CD14-positive monocyte (primary cell): ENCODE results near the gene CCDC13. TPM values are rescaled to one million over a fixed set of nuclear protein-coding genes. Genes with fewer than 3 reads are reported as not detected.

Experiments used
- DNase-seq, 3 donors: peaks; one replicate each; pipeline ENCODE4 v3.0.0-alpha.2; 2011 to 2022
- H2AFZ ChIP-seq: 2 replicates; pipeline ENCODE4 v1.6.0; 2012; ENCODE audit warnings: mild to moderate bottlenecking, low read depth, low read length, inconsistent platforms; ENCODE audit not compliant: insufficient read depth, poor library complexity, severe bottlenecking
- H3K27ac ChIP-seq, 2 donors: 1 replicate in 1 of 2; 2 replicates in 1 of 2; pipeline ENCODE4 v1.5.1; 2012 to 2013; ENCODE audit warnings: low read length in 2 of 2, control low read depth in 1 of 2, inconsistent platforms in 1 of 2, low read depth in 1 of 2, mild to moderate bottlenecking in 1 of 2
- H3K27me3 ChIP-seq, 2 donors: one replicate each; pipeline versions ENCODE4 v1.6.0 to v1.6.1; 2011 to 2013; ENCODE audit warnings: low read length in 2 of 2; ENCODE audit not compliant: control insufficient read depth in 2 of 2, insufficient read depth in 2 of 2
- H3K36me3 ChIP-seq, 2 donors: replicated peaks in 1 of 2; 1 replicate in 1 of 2; 2 replicates in 1 of 2; pipeline versions ENCODE4 v1.5.1 to v1.6.1; 2012 to 2013; ENCODE audit warnings: low read length in 2 of 2, control low read depth in 1 of 2, inconsistent platforms in 1 of 2, mild to moderate bottlenecking in 1 of 2; ENCODE audit not compliant: insufficient read depth in 2 of 2, control insufficient read depth in 1 of 2
- H3K4me1 ChIP-seq, 2 donors: 1 replicate in 1 of 2; 2 replicates in 1 of 2; pipeline versions ENCODE4 v1.5.1 to v1.6.1; 2012 to 2013; ENCODE audit warnings: low read length in 2 of 2, control low read depth in 1 of 2, inconsistent platforms in 1 of 2, mild to moderate bottlenecking in 1 of 2, moderate library complexity in 1 of 2; ENCODE audit not compliant: insufficient read depth in 2 of 2, control insufficient read depth in 1 of 2
- H3K4me2 ChIP-seq: replicated peaks from 2 replicates; pipeline ENCODE3; 2012; ENCODE audit warnings: low read length, moderate library complexity, mild to moderate bottlenecking; ENCODE audit not compliant: poor library complexity, severe bottlenecking; ENCODE audit errors: extremely low read depth
- H3K4me3 ChIP-seq, 3 experiments: fragments of 200-600 bp in 1 of 3; sonication (generic) in 1 of 3; replicated peaks in 1 of 3; 1 replicate in 2 of 3; 2 replicates in 1 of 3; pipeline ENCODE4 v1.5.1; 2011 to 2013; ENCODE audit warnings: low read length in 3 of 3, mild to moderate bottlenecking in 3 of 3, control low read depth in 2 of 3, low read depth in 2 of 3, inconsistent platforms in 1 of 3, moderate library complexity in 1 of 3
- H3K79me2 ChIP-seq: 2 replicates; pipeline ENCODE4 v1.6.0; 2012; ENCODE audit warnings: mild to moderate bottlenecking, control low read depth, inconsistent platforms, low read length, moderate library complexity; ENCODE audit not compliant: insufficient read depth
- H3K9ac ChIP-seq: 2 replicates; pipeline ENCODE4 v1.6.0; 2017; ENCODE audit warnings: low read length, mild to moderate bottlenecking; ENCODE audit not compliant: insufficient read depth, poor library complexity, severe bottlenecking
- H3K9me3 ChIP-seq, 2 donors: replicated peaks in 1 of 2; 1 replicate in 1 of 2; 2 replicates in 1 of 2; pipeline versions ENCODE4 v1.5.1 to v1.6.1; 2012 to 2013; ENCODE audit warnings: low read length in 2 of 2, control low read depth in 1 of 2; ENCODE audit not compliant: control insufficient read depth in 1 of 2, insufficient read depth in 1 of 2
- H4K20me1 ChIP-seq: 2 replicates; pipeline ENCODE4 v1.6.0; 2012; ENCODE audit warnings: mild to moderate bottlenecking, low read length, control low read depth, moderate library complexity; ENCODE audit not compliant: insufficient read depth
- H3K27ac Mint-ChIP-seq, 7 donors: one replicate each; pipeline ENCODE4 v1.8.0; 2020; ENCODE audit warnings: mild to moderate bottlenecking in 7 of 7, mixed read lengths in 7 of 7, moderate library complexity in 6 of 7, inconsistent platforms in 2 of 7
- H3K27me3 Mint-ChIP-seq, 3 donors: one replicate each; pipeline ENCODE4 v1.8.0; 2021 to 2022; ENCODE audit warnings: low read depth in 3 of 3, mild to moderate bottlenecking in 3 of 3, mixed read lengths in 3 of 3, moderate library complexity in 3 of 3, inconsistent platforms in 1 of 3
- H3K36me3 Mint-ChIP-seq, 2 donors: one replicate each; pipeline ENCODE4 v1.8.0; 2020; ENCODE audit warnings: mixed read lengths in 2 of 2, inconsistent platforms in 1 of 2, mild to moderate bottlenecking in 1 of 2
- H3K4me1 Mint-ChIP-seq: one replicate; pipeline ENCODE4 v1.8.0; 2020; ENCODE audit warnings: mild to moderate bottlenecking, mixed read lengths
- H3K4me3 Mint-ChIP-seq, 2 donors: one replicate each; pipeline ENCODE4 v1.8.0; 2020; ENCODE audit warnings: mild to moderate bottlenecking in 2 of 2, mixed read lengths in 2 of 2, moderate library complexity in 1 of 2
- H3K9me3 Mint-ChIP-seq, 7 donors: one replicate each; pipeline ENCODE4 v1.8.0; 2020 to 2022; ENCODE audit warnings: mixed read lengths in 7 of 7, mild to moderate bottlenecking in 6 of 7, moderate library complexity in 6 of 7, inconsistent platforms in 2 of 7
- WGBS: methylation state at CpG from one replicate; pipeline ENCODE4 v1.1.5; 2013; ENCODE audit warnings: missing lambda C conversion rate; ENCODE audit not compliant: insufficient coverage; 5-methylcytosine and 5-hydroxymethylcytosine counted together
- intact Hi-C, 2 donors: fragments of 100-400 bp; cut with micrococcal nuclease; formaldehyde crosslinking; loops; one replicate each; pipeline versions ENCODE4 v1.15.0 to v1.15.1; 2023
- polyA minus RNA-seq: library from RNA; depleted of rRNA, polyadenylated mRNA; stranded (reverse); fragments of >200 nt; gene quantifications from 2 replicates; pipeline ENCODE4 v1.2.3, GENCODE V29; 2012
- polyA plus RNA-seq, 3 donors: library from polyadenylated mRNA; depleted of rRNA in 1 of 3; unstranded in 2 of 3; stranded (reverse) in 1 of 3; fragments of 300-500 nt in 2 of 3; fragments of >200 nt in 1 of 3; fragmentation: Illumina TruSeq in 2 of 3; gene quantifications; 1 replicate in 2 of 3; 2 replicates in 1 of 3; pipeline ENCODE4 v1.2.3, GENCODE V29; 2012 to 2021
- total RNA-seq, 12 experiments: library from RNA in 1 of 12; stranded (reverse) in 1 of 12; fragments of 120-200 nt in 1 of 12; gene quantifications; one replicate each; pipeline ENCODE4 v1.2.4 and lab custom pipeline; 2013 to 2026; ENCODE audit warnings: mixed read lengths in 6 of 12, inconsistent platforms in 1 of 12
- TF ChIP-seq, protein P1 (sequence below): fragments of 200-600 bp; IDR thresholded peaks from one replicate; pipeline ENCODE4 v1.8.0; 2022; ENCODE audit warnings: antibody characterized with exemption, mild to moderate bottlenecking

The CCDC13 gene, protein sequence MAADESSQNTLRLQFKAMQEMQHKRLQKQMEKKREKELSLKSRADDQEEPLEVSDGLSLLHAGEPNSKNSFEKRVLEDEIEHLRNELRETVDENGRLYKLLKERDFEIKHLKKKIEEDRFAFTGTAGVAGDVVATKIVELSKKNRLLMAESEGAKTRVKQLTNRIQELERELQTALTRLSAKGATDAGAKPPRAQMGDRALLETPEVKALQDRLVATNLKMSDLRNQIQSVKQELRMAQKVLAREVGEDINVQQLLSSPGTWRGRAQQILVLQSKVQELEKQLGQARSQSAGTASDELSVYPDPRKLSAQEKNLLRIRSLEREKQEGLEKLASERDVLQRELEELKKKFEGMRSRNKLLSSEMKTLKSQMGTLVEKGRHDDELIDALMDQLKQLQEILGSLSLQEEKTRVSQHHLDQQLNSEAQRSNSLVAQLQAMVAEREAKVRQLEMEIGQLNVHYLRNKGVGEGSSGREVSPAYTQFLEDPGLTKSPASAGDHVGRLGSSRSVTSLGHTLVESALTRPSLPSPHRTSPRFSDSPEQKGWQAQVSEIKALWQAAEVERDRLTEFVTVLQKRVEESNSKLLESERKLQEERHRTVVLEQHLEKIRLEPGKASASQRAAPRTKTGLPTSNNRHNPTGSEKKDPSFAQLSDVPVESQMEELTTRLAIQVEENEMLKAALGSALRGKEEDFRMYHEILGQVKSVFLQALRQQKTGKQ
- 5.6 TPM for total RNA-seq (2013)
- polyA plus RNA-seq (1 to 10 TPM in 2 of 3 donors, under 1 TPM in 1; 0.97 to 2.4 (median 1.8) TPM), polyA minus RNA-seq (0.97 and 2.2 TPM in 2 replicates), total RNA-seq (lab: John Stamatoyannopoulos, UW) (0 to 1.2 (median 0.43) reads per million in 11 experiments)

DNA sequence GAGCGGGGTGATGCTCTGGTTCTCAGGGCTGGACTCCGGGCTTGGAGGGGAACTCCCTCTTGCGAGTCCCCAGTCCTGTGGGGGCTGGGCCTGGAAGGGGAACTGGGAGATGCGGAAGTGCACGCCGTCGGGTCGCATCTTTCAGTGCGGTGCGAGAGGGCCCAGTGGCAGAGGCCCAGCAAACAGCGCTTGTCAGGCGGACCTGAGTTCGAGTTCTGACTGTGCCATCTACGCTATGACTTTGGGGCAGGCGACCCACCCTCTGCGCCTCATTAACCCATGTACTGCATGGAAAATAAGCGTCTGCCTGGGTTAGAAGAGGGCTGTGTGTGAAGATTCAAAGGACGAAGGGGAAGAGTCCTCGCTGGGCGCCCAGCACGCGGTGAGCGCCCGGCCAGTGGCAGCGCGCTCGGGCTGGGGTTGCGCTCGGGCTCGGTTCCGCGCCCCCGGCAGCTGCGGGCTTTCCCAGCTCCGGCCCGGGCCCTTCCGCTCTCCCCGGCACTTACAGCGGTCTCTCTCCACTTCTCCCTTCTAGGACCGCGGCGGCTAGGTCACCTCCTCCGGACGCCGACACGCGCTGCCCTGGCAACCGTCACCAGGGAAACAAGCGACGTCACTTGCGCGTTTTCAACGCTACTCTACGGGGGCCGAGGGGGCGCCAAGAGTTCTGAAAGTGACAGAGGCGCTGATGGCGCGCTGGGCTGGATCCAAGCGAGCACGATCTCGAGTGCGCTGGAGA, at the start of gene CCDC13:
CCDC13 (minus strand) TSS at position 584 of the 739 bp plus-strand sequence. CDS start 14,908 bp downstream, outside the sequence.
- intact Hi-C loops: loop anchor here in 1 of 2 donors (1.0 kb wide), 1 partner anchor 10 kb away; no protein-coding TSS in a partner anchor
- Mint-ChIP-seq H3K27me3 (no peaks in the 10 kb centered on the region), H3K4me1 (peaks cover 17% of the 10 kb centered on the region), H3K27ac (peak within 1 kb of the TSS; percentile 99 to 100 (median 100)), H3K36me3 (peaks cover 2 to 7% of the 10 kb centered on the region in 2 donors), H3K9me3 (peaks cover 0 to 8% (median 6%) of the 10 kb centered on the region in 7 donors), H3K4me3 (peak within 1 kb of the TSS; percentile 86 to 96)
- Histone ChIP-seq H3K27ac (peak within 1 kb of the TSS; percentile 91 to 98), H3K79me2 (no peaks in the 10 kb centered on the region), H3K9me3 (no peaks in the 10 kb centered on the region), H3K4me1 (peaks cover 8 to 15% of the 10 kb centered on the region in 2 donors), H4K20me1 (no peaks in the 10 kb centered on the region), H3K27me3 (no peaks in the 10 kb centered on the region), H3K4me2 (peak within 1 kb of the TSS; percentile 81), H2AFZ (peak within 1 kb of the TSS; percentile 74), H3K4me3 (peak within 1 kb of the TSS; percentile 52 to 87 (median 62)), H3K36me3 (no peaks in the 10 kb centered on the region), H3K9ac (peak within 1 kb of the TSS; percentile 92)
- peak; percentile 95 to 98 (median 98) for DNase-seq
- under 1% methylated on average over 53 of the region's 63 CpGs for WGBS
- TF ChIP-seq, protein P1, sequence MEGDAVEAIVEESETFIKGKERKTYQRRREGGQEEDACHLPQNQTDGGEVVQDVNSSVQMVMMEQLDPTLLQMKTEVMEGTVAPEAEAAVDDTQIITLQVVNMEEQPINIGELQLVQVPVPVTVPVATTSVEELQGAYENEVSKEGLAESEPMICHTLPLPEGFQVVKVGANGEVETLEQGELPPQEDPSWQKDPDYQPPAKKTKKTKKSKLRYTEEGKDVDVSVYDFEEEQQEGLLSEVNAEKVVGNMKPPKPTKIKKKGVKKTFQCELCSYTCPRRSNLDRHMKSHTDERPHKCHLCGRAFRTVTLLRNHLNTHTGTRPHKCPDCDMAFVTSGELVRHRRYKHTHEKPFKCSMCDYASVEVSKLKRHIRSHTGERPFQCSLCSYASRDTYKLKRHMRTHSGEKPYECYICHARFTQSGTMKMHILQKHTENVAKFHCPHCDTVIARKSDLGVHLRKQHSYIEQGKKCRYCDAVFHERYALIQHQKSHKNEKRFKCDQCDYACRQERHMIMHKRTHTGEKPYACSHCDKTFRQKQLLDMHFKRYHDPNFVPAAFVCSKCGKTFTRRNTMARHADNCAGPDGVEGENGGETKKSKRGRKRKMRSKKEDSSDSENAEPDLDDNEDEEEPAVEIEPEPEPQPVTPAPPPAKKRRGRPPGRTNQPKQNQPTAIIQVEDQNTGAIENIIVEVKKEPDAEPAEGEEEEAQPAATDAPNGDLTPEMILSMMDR: no peak

DNA sequence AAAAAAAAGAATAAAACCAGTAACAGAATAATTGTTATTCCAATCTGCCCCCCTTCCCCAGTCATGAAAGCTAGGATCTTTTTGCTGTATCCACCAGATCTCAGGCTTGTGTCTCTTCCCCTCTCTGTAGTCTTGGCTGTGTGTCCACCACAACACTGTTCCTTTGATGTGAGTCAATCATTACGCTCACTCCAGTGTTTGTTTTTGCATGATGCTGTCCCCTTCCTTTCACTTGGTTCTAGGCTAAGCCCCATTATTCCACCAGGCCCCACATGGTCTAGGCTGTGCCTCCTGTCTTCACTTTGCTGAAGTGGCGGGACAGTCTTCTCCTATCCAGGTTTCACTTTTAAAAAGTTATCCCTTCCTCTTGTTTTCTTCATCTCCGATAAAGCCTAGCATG, 49.8 kb upstream of the CCDC13 start:
- peaks cover 0 to 2% (median 0%) of the 10 kb centered on the region in 7 donors for H3K9me3 Mint-ChIP-seq
- TF ChIP-seq, protein P1: no peak
- Histone ChIP-seq H3K4me1 (no peaks in the 10 kb centered on the region), H3K27me3 (no peaks in the 10 kb centered on the region), H3K27ac (no peak overlapping the region), H3K9ac (no peak overlapping the region), H4K20me1 (no peaks in the 10 kb centered on the region), H3K4me3 (no peak overlapping the region), H3K79me2 (no peaks in the 10 kb centered on the region), H3K4me2 (no peak overlapping the region), H3K36me3 (no peaks in the 10 kb centered on the region), H3K9me3 (no peaks in the 10 kb centered on the region), H2AFZ (no peak overlapping the region)
- H3K36me3 Mint-ChIP-seq: no peaks in the 10 kb centered on the region
- intact Hi-C loops: no loop called here
- 100% methylated on average over 2 of the region's 3 CpGs for WGBS
- no peak overlapping the region for H3K27ac Mint-ChIP-seq
- H3K27me3 Mint-ChIP-seq: peaks cover 0 to 12% (median 4%) of the 10 kb centered on the region in 3 donors
- DNase-seq: no peak
- peaks cover 2% of the 10 kb centered on the region for H3K4me1 Mint-ChIP-seq
- H3K4me3 Mint-ChIP-seq: no peak overlapping the region
